GM19397 (cell line): ENCODE measurements around the gene PRF1.
"Not testable (repeated sequence)": the region's sequence is repeated elsewhere in the genome, so short reads cannot be mapped to it uniquely, and the experiment has no call there.

Source experiments
- ATAC-seq: cut with Tn5 transposase; IDR thresholded peaks from one replicate; pipeline ENCODE4 v1.9.1; 2021; ENCODE audit warnings: mild to moderate bottlenecking, moderate library complexity; ENCODE audit not compliant: unreplicated experiment

Gene PRF1

DNA sequence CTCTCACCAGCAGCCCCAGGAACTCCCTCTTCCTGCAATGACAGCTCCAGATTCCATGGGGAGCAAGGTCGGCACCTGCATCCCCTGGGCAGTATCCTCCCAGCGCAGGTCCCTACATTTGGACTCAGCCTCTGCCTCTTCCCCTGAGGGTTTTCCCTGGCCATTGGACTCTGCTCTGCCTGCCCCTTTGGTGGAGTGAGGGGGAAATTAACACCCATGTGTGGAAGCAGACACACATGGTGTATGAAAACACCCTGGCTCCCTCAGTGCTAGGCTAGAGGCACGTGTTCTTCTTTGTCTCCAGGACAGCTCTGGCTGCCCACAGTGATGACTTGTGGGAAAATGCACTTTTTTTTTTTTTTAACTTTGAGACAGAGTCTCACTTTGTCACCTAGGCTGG lies 8.4 kb downstream of the PRF1 start:
- ATAC-seq: no peak

DNA sequence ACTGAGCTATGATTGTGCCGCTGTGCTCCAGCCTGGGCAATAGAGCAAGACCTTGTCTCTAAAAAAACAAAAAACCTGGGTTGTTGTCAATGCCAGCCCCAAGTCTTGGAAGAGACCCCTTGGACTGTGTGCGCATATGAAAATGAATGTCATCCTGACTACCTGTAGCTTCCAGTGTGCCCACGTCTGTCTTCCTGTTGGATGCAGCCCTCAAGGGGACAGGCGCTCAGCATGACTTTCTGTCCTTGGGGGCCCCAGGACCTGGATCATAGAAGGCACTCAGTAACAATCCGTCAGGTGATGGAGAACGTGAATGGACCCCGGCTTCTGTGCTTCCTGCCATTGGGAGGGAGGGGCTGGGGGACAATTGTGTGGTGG lies 9.0 kb downstream of the PRF1 start:
- no peak for ATAC-seq

DNA sequence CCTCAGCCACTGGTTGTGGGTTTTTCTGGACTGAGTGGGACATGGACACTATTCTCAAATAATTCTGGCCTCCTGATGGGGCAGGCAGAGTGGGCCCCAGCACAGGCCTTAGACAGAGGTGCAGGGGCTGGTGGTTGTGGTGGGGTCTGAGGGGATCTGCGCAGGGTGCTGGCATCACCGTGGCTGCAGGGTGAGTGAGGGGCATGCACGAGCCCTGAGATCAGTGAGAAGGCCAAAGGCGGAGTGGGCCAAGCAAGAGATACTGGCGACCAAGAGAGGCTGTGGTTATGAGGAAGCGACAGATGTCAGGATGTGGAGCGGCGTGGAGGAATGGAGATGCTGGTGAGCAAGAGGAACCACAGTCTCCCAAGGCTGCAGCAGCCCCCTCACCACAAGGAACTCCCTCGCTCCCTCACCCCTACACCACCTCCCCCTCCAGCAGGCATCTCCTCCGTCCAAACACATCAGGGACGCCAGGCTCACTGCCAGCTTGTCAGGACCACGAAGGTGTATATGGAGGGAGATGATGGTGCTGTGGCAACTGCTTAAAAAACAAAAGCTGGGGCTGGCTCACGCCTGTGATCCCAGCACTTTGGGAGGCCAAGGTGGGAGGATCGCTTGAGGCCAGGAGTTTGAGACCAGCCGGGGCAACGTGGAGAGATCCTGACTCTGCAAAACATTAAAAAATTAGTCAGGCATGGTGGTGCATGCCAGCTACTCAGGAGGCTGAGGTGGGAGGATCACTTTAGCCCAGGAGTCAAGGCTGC lies 9.6 kb downstream of the PRF1 start:
- no peak for ATAC-seq

DNA sequence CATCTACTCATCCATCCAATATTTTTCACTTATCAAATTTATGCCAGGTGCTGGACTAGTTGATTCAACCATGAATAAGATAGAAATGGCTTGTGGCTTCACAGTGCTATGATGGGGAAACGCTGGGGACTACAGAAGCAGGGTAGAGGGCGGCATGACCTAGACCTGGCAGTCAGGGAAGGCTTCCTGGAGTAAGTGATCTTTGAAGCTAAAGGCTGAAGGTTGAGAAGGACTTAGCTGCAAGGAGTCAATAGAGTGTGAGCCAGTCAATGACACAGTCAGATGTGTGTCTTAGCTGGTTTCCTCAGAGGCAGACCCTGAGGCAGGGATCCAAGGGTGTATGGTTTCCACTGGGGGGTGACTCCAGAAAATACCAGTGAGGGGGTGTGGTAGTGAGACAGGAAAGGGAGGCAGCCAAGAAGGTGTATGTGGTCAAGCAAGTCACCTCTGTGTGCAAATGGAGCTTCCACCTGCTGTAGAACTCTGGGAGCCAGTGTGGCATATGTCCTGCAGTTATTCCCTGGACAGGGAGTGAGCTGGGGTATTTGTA lies 10.3 kb downstream of the PRF1 start:
- ATAC-seq: no peak

DNA sequence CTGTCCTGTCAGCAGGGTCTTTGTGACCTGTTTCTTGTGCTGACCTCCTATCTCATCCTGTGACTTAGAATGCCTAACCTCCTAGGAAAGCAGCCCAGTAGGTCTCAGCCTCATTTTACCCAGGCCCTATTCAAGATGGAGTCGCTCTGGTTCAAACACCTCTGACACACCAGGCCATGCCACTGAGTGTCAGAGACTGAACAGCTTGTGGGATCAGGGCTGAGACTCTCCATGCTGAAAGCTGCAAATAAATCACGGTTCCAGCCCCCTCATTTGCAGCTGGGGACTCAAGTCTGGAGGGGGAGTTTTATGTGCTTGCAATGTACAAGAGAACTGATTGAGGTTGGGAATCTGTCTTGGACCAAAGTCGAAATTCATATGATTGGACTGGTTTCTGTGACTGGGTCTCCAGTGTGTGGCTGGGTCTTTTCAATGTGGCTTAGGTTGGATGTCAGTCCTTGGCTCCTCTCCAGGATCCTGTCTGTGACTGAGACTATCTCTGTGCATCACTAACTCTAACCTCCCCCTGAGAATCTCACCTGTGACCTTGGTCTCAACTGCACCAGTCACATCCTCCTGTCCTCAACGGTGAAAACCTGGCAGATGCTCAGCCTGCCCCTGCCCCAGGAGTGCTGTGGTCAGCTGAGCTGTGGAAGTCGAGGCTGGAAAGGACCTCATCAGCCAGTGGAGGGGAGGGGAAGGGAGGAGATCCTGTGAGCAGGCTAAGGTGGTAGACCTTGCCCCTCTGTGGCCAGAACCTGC lies 11.7 kb downstream of the PRF1 start:
- no peak for ATAC-seq

DNA sequence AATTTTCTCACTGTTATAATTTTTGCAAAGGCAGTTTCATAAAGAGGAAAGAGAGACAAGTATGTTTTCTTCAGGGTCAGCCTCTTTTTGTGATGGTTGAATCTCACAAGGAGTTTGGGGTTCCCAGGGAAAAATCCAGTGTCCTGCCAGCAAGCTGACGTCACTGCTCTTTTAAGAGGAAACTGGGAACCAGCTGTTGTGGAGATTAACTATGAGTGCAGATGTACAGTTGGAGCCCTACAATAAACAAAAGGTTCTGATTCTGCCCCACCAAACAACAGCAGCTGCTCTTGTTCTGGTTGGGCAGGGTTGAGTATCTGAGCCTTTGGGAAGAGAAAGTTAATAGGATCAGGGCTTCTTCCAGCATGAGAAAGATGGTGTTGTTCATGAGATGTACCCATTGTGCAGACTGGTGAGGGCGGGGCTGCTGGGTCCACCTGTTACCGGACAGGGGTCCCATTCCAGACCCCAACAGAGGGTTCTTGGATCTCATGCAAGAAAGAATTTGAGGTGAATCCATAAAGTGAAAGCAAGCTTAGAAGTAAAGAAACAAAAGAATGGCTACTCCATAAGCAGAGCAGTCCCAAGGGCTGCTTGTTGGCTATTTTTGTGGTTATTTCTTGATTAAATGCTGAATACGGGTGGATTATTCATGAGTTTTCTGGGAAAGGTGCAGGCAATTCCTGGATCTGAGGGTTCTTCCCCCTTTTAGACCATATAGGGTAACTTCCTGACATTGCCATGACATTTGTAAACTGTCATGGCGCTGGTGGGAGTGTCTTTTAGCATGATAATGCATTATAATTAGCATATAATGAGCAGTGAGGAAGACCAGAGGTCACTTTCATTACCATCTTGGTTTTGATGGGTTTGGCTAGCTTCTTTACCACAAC lies 12.5 kb downstream of the PRF1 start:
- no peak for ATAC-seq

DNA sequence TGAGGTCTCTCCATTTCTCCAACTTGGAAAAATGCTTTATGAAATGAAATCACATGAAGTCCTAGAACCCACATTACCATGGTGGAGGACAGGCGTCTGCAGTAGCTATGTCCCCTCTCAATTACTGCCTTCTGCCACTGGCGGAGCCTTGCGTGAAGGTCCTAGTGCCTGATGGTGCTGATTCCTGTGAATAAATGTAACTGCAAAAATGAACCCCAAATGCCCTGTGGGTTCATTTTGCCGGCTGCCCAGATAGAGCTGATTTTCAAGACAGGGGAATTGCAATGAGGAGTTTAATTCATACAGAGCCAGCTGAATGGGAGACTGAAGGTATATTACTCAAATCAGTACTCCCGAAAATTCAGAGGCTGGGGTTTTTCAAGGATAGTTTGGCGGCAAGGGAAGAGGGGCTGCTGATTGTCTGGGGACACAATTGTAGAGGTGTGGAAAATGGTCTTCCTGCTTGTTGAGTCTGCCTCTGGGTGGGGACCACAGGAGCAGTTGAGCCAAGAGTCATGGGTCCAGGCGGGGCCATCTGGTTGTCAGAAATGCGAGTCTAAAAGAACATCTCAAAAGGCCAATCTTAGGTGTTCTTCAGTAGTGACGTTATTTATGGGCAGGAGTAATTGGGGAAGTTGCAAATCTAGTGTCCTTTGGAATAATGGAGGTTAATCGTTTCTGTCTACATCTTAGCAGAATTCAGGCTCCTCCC lies 13.5 kb downstream of the PRF1 start:
- no peak for ATAC-seq

DNA sequence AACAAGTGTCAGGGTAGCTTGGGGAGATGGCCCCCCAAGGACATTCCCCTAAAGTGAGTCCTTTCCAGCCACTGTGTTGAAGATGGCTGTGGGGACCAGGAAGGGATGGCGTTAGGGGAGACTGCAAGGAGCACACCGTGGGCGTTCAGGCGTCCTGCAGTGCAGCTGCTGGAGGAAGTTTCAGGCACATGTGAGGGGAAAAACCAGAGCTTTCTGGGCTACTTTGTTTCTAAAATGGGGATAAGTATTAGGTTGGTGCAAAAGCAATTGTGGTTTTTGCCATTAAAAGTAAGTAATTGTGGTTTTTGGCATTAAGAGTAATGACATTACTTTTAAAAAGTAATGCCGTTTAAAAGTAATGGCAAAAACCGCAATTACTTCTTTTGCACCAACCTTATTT lies 14.3 kb downstream of the PRF1 start:
- no peak for ATAC-seq

DNA sequence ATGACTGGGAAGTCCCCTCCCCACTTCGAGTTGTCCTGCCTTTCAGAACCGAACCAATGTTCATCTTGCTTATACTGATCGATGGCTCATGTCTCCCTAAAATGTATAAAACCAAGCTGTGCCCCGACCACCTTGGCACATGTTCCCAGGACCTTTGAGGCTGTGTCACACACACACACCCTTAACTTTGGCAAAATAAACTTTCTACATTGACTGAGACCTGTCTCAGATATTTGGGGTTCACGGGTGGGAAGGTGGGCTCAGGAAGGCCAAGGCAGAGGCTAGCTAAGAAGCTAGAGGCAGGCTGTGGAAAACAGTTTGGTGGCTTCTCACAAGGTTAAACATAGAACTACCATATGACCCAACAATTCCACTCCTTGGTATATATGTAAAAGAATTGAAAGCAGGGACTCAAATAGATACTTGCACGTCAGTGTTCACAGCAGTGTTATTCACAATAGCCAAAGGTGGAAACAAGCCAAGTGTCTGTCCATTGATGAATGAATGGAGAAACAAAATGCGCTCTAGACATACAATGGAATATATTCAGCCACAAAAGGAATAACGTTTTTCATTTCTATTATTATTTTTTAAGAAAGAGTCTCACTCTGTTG lies 15.4 kb downstream of the PRF1 start:
- no peak for ATAC-seq

DNA sequence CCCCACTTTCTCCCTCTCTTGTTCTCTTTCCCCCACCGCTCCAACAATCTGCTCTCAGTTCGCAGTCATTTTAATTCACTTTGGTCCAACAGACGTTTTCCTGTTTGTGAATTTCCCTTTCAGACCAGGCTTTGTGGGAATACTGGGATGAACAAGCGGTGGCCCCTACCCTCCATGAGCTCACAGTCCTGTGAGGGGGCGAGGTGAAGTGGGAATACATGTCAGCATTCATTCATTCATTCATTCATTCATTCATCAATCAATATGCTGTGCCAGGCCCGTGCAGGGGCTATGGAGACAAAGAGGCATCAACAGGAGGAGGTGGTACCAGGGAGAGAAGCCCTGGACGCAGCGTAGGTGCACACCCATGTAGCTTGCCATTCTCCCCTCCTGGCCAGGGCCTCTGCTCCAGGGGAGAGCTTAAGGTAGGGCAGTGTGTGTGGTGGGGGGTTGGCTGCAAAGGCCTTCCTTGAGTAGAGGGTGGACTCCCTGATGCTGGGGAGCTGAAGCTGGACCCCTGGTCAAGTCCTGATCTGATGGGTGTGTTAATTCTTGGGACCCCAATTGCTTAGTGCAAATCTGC lies 16.1 kb downstream of the PRF1 start:
- ATAC-seq: no peak

DNA sequence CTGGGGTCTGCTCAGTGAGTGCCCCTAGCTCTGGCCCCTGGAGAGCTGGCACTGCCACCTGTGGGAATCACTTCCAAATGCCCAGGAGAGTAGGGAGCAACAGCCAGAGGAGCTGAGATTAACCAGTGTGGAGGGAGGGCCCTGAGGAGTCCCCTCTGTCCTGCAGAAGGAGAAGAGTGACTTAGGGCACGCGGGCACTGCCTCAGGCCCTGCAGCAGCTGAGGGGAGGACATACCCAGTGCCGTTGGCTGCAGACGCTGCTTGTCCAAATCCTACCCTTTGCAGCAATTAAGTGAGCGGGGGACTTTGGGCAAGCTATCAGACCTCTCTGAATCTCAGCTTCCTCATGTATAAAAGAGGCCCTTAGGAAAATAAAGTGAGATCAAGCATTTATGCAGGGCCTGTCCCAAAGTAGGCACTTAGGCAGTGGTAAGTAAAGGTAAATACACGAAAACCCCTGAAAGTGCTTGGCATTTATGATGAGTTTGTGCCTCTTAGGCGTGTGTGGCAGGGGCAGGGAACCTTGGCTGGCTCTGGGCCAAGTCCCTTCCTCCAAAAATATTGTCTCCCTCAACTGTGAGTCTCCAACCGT lies 16.9 kb downstream of the PRF1 start:
- no peak for ATAC-seq

DNA sequence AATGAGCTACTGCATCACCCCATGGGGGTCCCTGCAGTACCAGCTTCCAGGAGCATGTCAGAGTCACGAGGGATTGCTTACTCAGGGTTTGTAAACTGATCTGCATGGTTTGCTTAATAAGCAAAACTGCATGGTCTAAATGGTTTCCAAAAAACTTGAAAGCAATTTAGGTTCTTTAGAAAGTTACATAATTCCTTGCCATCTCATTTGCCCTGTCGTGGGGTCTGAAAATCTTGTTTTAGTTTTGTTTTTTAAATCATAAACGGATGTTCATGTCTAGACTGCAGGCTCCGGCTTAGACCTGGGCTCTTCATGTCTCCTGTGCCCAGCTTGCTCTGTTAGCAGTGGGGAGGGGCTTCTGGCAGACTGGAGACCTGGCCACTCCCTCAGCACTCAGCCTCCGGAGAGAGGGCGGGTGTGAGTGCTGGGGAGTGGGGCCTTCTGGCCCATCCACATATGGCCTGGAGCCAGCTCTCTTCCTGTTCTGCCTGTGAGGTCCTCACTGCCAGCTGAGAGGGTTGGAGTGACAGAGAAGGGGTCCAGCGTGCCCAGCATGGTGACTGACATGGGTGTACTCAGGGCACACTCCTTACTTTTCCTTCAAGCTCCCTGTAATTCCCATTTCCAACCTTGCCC lies 17.5 kb downstream of the PRF1 start:
- no peak for ATAC-seq

DNA sequence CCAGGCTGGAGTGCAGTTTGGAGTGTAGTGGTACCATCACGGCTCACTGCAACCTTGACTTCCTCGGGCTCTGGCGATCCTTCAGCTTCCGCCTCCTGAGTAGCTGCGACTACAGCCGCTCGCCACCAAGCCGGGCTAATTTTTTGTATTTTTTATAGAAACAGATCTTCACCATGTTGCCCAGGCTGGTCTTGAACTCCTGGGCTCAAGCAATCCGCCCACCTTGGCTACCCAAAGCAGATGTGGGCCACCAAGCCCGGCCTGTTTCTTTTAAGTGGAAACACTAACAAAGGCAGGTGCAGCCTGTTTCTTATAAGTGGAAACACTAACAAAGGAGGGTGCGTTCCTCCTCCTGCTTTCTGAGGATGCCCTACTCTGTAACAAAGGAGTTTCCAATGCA lies 18.2 kb downstream of the PRF1 start:
- ATAC-seq: no peak

DNA sequence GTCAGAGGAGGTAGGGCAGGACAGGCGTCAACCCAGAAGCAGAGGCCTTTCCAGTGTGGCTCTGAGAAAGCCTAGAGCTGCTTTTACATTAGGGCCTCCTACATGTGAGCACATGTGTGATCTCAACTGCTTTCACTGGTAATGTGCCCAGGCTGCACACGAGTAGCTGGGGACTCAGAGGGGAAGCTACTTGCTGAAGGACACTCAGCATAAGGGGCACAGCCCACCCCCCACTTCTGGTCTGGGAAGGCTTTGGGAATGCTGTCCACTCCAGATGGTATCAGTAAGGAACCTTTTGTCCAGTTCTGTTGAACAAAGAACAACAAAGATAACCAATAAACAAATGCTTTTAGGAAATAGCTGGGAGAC lies 18.9 kb downstream of the PRF1 start:
- ATAC-seq: no peak

DNA sequence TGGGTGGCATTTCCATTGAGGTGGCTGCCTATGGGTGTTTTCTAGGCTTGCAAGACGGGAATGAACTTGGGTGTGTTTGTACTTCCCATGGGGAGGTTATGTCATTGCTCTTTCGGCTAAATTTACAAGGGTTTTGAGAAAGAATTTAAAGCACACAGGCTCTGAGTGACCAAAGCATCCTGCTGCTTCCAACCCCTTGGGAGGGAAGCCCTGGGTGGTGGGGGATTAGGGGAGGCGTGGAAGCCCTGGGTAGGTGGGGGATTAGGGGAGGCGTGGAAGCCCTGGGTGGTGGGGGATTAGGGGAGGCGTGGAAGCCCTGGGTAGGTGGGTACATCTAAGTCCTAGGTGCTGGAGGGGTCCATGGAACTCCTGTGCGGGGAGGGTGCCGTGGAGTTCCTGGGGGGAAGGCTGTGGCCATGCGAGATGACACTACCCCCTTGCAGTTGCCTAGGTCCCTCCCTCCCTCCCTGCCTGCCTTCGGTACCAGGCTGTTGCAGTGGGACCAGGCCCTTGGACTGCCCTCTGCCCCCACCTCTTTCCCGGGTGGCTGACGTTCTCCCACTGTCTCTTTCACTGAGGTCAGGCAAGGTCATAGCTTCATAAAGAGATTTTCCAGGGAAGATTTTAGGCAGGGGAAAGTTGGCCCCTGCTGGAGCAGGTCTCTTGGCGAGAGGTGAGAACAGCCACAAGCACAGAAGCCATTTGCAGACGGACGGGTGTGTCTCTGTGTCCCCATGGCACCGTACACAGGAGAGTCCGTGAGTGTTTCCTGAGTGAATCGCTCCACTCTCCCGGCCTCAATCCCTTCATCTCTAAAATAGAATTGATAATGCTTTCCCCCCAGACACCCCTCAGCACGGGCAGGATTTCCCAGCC lies 19.5 kb downstream of the PRF1 start:
- ATAC-seq: no peak

DNA sequence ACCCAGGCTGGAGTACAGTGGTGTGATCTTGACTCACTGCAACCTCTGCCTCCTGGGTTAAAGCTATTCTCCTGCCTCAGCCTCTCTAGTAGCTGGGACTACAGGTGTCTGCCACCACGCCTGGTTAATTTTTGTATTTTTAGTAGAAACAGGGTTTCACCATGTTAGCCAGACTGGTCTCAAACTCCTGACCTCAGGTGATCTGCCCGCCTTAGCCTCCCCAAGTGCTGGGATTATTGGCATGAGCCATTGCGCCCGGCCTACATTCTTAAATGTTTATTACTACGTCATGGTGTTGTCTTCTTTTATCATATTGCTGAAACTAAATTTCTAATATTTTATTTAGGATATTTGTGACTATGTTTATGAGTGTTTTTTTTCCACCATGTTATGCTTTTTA lies 21.4 kb downstream of the PRF1 start:
- not testable (repeated sequence) for ATAC-seq

DNA sequence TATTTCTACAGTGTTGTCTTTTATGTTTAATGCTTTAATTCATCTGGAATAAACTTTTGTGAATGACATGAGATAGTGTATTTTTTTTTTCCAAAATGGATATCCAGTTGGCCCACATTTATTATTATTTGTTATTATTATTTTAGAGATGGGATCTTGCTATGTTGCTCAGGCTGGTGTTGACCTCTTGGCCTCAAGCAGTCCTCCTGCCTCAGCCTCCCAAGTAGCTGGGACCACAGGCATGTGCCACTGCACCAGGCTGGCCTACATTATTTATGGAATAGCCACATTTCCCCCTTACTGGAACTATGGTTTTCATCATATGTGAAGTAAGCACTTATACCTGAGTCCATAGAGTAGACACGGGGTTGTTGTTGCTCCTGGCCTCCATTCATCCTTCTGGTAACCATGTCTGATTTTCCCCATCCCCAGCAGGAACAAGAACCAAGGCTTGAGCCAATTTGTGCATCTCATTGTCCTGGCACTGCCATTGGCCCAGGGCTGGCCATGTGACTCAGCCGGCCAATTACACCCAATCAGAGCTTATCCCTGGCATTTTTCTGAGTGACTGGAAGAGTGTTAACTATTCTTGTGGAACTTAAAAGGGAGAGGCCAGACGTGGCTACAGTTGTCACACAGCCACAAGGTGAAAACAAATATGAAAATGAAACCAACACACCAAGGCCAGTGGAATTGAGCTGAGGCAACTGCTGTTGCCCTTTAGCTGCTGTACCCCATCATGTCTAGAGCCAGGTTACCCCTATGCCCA lies 23.1 kb downstream of the PRF1 start:
- ATAC-seq: no peak
